HepG2 (cell line): Measurements from ENCODE around the gene SPAG9. TPM values are rescaled to one million over a fixed set of nuclear protein-coding genes. Genes with fewer than 3 reads are reported as not detected.

ENCODE experiments used
- AGO2 ChIP-seq: fragments of 200-400 bp; formaldehyde crosslinking; optimal IDR thresholded peaks from 2 replicates; pipeline ENCODE3; 2017; ENCODE audit warnings: mild to moderate bottlenecking, low read depth, low read length, moderate library complexity
- EP300 ChIP-seq, 3 experiments: sonication (generic) in 1 of 3; formaldehyde crosslinking in 1 of 3; IDR thresholded peaks; 2 replicates each; pipeline versions ENCODE4 v1.5.1 to v1.6.1; 2011 to 2020; ENCODE audit warnings: low read depth in 2 of 3, low read length in 2 of 3, borderline replicate concordance in 1 of 3, improper control_type of control experiment in 1 of 3, mild to moderate bottlenecking in 1 of 3, missing genetic modification reagents in 1 of 3, moderate library complexity in 1 of 3
- FOXM1 ChIP-seq: sonication (generic); formaldehyde crosslinking; IDR thresholded peaks from 2 replicates; pipeline ENCODE4 v1.5.0; 2020; ENCODE audit warnings: missing genetic modification reagents
- HMG20A ChIP-seq: IDR thresholded peaks from 2 replicates; pipeline ENCODE4 v1.6.1; 2016; ENCODE audit warnings: borderline replicate concordance
- KAT8 ChIP-seq: IDR thresholded peaks from 2 replicates; pipeline ENCODE4 v1.6.1; 2016; ENCODE audit warnings: missing genetic modification reagents, missing compliant biosample characterization
- MLLT10 ChIP-seq: sonication (generic); formaldehyde crosslinking; IDR thresholded peaks from 2 replicates; pipeline ENCODE4 v1.4.0; 2020; ENCODE audit warnings: missing genetic modification reagents
- NONO ChIP-seq, 2 experiments: fragments of 450-650 bp in 1 of 2; sonication (generic) in 1 of 2; formaldehyde crosslinking in 1 of 2; IDR thresholded peaks in 1 of 2; conservative IDR thresholded peaks in 1 of 2; 2 replicates each; pipeline versions ENCODE4 v1.6.1 to v1.8.0; 2017 to 2022; ENCODE audit warnings: mild to moderate bottlenecking in 1 of 2, missing genetic modification reagents in 1 of 2, moderate library complexity in 1 of 2
- SP5 ChIP-seq: IDR thresholded peaks from 2 replicates; pipeline ENCODE4 v1.6.1; 2016; ENCODE audit warnings: low read depth, borderline replicate concordance
- XBP1 ChIP-seq: sonication (generic); formaldehyde crosslinking; IDR thresholded peaks from 2 replicates; pipeline ENCODE4 v1.5.0; 2020; ENCODE audit warnings: missing genetic modification reagents
- ZNF282 ChIP-seq: fragments of 450-650 bp; IDR thresholded peaks from 2 replicates; pipeline ENCODE4 v1.6.1; 2018; ENCODE audit not compliant: partially characterized antibody
- ZNF746 ChIP-seq: sonication (generic); formaldehyde crosslinking; IDR thresholded peaks from 2 replicates; pipeline ENCODE4 v1.8.0; 2022; ENCODE audit warnings: mild to moderate bottlenecking, missing genetic modification reagents
- ZNF788 ChIP-seq: sonication (generic); formaldehyde crosslinking; IDR thresholded peaks from 2 replicates; pipeline ENCODE4 v1.5.0; 2020; ENCODE audit warnings: mild to moderate bottlenecking, missing genetic modification reagents, borderline replicate concordance
- polyA plus RNA-seq, 8 experiments: library from polyadenylated mRNA; depleted of rRNA in 3 of 8; stranded (reverse) in 7 of 8; unstranded in 1 of 8; fragments of >200 nt; fragmentation: Illumina TruSeq in 4 of 8; extraction: Trizol in 4 of 8; gene quantifications; 2 replicates each; pipeline versions ENCODE4 v1.2.1 to v1.2.3, GENCODE V29; 2011 to 2016; ENCODE audit warnings: low read depth in 4 of 8, missing spikeins in 1 of 8, mixed read lengths in 1 of 8; ENCODE audit not compliant: insufficient read depth in 1 of 8
- total RNA-seq, 5 experiments: library from RNA; depleted of rRNA; stranded (reverse); fragments of >200 nt; fragmentation: Illumina TruSeq; extraction: Trizol; gene quantifications; 2 replicates each; pipeline ENCODE4 v1.2.3, GENCODE V29; 2016; ENCODE audit warnings: low read depth in 1 of 5
- TF ChIP-seq, protein P1 (sequence below): sonication (generic); formaldehyde crosslinking; IDR thresholded peaks from one replicate; pipeline ENCODE4 v1.5.1; 2020; ENCODE audit warnings: mild to moderate bottlenecking, missing genetic modification reagents; ENCODE audit errors: not compliant biosample characterization
- TF ChIP-seq, protein P2 (sequence below): sonication (generic); formaldehyde crosslinking; IDR thresholded peaks from 2 replicates; pipeline ENCODE4 v1.4.0; 2020; ENCODE audit warnings: mild to moderate bottlenecking, missing genetic modification reagents

SPAG9 gene
- total and polyA plus RNA-seq, 2 of the 13 experiments (the other 11 are each of a cell fraction or from before 2014, with no cell fraction given) = 43.2 to 78.6 TPM

DNA sequence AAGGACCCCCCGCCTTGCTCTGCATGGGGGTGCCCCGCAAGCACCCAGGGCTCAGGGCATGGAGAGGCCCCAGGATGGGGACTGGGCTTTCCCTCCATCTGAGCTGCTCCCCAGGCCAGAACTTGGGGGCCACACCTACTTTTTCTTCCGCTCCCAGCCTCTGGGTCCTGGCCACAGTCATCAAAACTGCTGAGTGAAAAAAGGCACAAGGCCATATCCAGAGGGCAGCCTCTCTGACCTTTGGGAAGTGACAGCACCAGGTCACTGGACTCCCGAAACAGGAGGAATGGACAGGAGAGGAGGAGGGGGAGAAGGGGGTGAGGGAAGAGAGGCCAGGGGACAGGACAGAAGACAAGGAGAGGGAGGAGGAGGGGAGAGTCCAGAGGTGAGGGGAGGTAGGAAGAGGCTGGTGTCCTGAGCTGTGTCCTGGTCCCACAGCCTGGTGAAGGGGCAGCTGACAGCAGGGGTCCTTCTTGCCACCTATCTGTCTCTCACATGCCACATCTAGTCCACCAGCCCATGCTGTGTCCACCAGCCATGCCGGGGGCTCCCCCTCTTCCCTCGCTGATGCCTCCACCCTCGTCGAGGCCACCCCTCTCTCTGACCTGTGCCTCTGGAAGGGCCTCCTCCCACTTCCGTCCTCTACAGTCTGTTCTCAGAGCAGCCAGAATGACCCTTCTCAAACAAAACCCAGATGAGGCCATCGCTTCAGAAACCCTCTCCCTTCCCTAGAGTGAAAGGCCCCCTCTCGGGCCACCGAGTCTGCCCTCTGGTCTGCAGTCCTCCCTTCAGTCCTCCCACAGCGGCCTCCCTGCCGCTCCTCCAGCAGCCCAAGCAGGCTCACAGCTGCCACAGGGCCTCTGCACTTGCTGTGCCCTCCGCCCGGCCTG lies 180.6 kb downstream of the SPAG9 start (continued):
- TF ChIP-seq, protein P1, sequence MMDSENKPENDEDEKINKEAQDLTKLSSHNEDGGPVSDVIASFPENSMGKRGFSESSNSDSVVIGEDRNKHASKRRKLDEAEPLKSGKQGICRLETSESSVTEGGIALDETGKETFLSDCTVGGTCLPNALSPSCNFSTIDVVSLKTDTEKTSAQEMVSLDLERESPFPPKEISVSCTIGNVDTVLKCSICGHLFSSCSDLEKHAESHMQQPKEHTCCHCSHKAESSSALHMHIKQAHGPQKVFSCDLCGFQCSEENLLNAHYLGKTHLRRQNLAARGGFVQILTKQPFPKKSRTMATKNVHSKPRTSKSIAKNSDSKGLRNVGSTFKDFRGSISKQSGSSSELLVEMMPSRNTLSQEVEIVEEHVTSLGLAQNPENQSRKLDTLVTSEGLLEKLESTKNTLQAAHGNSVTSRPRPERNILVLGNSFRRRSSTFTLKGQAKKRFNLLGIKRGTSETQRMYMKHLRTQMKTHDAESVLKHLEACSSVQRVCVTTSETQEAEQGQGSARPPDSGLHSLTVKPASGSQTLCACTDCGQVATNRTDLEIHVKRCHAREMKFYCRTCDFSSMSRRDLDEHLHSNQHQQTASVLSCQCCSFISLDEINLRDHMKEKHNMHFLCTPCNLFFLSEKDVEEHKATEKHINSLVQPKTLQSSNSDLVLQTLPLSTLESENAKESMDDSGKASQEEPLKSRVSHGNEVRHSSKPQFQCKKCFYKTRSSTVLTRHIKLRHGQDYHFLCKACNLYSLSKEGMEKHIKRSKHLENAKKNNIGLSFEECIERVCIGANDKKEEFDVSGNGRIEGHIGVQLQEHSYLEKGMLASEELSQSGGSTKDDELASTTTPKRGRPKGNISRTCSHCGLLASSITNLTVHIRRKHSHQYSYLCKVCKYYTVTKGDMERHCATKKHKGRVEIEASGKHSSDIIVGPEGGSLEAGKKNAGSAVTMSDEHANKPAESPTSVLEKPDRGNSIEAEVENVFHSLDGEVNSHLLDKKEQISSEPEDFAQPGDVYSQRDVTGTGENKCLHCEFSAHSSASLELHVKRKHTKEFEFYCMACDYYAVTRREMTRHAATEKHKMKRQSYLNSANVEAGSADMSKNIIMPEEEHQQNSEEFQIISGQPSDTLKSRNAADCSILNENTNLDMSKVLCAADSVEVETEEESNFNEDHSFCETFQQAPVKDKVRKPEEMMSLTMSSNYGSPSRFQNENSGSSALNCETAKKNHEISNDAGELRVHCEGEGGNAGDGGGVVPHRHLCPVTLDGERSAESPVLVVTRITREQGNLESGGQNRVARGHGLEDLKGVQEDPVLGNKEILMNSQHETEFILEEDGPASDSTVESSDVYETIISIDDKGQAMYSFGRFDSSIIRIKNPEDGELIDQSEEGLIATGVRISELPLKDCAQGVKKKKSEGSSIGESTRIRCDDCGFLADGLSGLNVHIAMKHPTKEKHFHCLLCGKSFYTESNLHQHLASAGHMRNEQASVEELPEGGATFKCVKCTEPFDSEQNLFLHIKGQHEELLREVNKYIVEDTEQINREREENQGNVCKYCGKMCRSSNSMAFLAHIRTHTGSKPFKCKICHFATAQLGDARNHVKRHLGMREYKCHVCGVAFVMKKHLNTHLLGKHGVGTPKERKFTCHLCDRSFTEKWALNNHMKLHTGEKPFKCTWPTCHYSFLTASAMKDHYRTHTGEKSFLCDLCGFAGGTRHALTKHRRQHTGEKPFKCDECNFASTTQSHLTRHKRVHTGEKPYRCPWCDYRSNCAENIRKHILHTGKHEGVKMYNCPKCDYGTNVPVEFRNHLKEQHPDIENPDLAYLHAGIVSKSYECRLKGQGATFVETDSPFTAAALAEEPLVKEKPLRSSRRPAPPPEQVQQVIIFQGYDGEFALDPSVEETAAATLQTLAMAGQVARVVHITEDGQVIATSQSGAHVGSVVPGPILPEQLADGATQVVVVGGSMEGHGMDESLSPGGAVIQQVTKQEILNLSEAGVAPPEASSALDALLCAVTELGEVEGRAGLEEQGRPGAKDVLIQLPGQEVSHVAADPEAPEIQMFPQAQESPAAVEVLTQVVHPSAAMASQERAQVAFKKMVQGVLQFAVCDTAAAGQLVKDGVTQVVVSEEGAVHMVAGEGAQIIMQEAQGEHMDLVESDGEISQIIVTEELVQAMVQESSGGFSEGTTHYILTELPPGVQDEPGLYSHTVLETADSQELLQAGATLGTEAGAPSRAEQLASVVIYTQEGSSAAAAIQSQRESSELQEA (CRISPR knock-in tag) = peak; percentile 32
- no peak for TF ChIP-seq NONO (IDR thresholded peaks at IDR 0.05)
- TF ChIP-seq NONO (CRISPR knock-in tag; conservative IDR thresholded peaks at IDR 0.05) = peak; percentile 55
- no peak for TF ChIP-seq ZNF282
- TF ChIP-seq SP5 = peak; percentile 80
- no peak for TF ChIP-seq MLLT10 (CRISPR knock-in tag)
- no peak for TF ChIP-seq XBP1
- peak; percentile 58; the same call in 1 of the 2 replicates for TF ChIP-seq KAT8 (CRISPR knock-in tag)
- peak in 1 of 2 experiments; percentile 29; a peak in 1 of 4 replicates for TF ChIP-seq EP300 (IDR thresholded peaks at IDR 0.05; ENCODE audit: low read depth in 2 of 2, low read length in 2 of 2)
- no peak; the same call in 1 of the 2 replicates for TF ChIP-seq EP300 (CRISPR knock-in tag; IDR thresholded peaks at IDR 0.05; ENCODE audit: borderline replicate concordance)
- TF ChIP-seq AGO2 = peak; percentile 68
- TF ChIP-seq FOXM1 (CRISPR knock-in tag) = no peak
- TF ChIP-seq ZNF746 (CRISPR knock-in tag) = peak; percentile 86; the same call in 1 of the 2 replicates
- peak; percentile 11; the same call in 1 of the 2 replicates for TF ChIP-seq HMG20A (CRISPR knock-in tag)
- TF ChIP-seq, protein P2, sequence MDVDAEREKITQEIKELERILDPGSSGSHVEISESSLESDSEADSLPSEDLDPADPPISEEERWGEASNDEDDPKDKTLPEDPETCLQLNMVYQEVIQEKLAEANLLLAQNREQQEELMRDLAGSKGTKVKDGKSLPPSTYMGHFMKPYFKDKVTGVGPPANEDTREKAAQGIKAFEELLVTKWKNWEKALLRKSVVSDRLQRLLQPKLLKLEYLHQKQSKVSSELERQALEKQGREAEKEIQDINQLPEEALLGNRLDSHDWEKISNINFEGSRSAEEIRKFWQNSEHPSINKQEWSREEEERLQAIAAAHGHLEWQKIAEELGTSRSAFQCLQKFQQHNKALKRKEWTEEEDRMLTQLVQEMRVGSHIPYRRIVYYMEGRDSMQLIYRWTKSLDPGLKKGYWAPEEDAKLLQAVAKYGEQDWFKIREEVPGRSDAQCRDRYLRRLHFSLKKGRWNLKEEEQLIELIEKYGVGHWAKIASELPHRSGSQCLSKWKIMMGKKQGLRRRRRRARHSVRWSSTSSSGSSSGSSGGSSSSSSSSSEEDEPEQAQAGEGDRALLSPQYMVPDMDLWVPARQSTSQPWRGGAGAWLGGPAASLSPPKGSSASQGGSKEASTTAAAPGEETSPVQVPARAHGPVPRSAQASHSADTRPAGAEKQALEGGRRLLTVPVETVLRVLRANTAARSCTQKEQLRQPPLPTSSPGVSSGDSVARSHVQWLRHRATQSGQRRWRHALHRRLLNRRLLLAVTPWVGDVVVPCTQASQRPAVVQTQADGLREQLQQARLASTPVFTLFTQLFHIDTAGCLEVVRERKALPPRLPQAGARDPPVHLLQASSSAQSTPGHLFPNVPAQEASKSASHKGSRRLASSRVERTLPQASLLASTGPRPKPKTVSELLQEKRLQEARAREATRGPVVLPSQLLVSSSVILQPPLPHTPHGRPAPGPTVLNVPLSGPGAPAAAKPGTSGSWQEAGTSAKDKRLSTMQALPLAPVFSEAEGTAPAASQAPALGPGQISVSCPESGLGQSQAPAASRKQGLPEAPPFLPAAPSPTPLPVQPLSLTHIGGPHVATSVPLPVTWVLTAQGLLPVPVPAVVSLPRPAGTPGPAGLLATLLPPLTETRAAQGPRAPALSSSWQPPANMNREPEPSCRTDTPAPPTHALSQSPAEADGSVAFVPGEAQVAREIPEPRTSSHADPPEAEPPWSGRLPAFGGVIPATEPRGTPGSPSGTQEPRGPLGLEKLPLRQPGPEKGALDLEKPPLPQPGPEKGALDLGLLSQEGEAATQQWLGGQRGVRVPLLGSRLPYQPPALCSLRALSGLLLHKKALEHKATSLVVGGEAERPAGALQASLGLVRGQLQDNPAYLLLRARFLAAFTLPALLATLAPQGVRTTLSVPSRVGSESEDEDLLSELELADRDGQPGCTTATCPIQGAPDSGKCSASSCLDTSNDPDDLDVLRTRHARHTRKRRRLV (CRISPR knock-in tag) = 0 out of 2 replicates have a peak, but pooled peaks have one; percentile 64
- TF ChIP-seq ZNF788 (CRISPR knock-in tag) = peak; percentile 60; the same call in 1 of the 2 replicates
